ENCODE data around the gene ZNF592.

Gene ZNF592

DNA sequence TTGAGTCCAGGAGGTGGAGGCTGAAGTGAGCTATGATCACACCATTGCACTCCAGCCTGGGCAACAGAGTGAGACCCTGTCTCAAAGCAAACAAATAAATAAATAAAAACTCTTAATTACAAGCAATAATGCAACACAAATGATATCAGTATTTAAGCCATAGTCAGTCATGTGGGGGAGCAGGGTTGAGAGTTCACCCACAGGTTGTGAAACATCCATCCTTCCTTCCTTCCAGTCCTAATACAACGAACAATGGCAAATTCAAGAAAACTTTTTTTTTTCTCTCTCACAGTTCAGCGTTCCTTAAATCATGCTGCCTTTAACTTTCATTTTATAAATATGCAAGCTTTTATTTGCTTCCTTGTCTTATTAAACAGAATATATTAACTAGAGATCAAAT lies 24.1 kb downstream of the ZNF592 start:
- no peak for DNase-seq (ENCODE audit: low read depth in 1 of 2, low spot score in 1 of 2)
- no peak for TF ChIP-seq JUND (IDR thresholded peaks at IDR 0.05; ENCODE audit: low read depth)
- in situ Hi-C loops (cut with HindIII; ENCODE audit: low pct_unique_long_range_greater_than_20kb, low sequenced_read_pairs): no loop called here

GRCh38 chr15:84773716-84774115 lies 25.3 kb downstream of the ZNF592 start:
- in situ Hi-C loops (cut with HindIII; ENCODE audit: low pct_unique_long_range_greater_than_20kb, low sequenced_read_pairs): no loop called here
- no peak for TF ChIP-seq JUND (IDR thresholded peaks at IDR 0.05; ENCODE audit: low read depth)

DNA sequence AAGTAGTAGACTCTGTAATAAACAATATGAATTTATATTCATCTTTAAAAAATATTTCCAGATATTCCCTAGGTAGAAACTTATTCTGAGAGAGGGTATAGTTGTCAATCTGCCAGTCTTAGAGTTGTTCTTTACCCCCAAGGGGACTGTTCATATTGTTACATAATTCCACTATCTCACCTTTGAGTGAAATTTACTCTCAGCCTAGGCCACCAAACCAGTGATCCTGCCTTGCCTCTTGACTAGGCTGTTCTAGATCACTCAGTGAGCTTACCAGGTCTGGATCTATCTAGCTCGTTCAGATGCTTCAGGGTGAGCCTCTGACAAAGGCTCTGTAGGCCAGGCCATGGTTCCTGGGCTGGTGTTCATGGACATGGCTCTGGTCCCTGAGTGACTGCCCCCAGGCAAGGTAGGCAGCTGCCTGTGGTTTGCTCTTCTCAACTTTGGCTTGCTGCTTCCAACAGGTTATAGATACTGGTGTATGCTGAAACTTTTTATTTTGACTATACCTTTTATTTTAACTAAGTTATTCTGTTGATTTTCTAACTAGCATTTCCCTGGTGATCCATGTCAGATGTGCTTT lies 27.6 kb downstream of the ZNF592 start:
- DNase-seq (ENCODE audit: low read depth in 1 of 2, low spot score in 1 of 2): peak in 1 of 2 experiments; percentile 71
- in situ Hi-C loops (cut with HindIII; ENCODE audit: low pct_unique_long_range_greater_than_20kb, low sequenced_read_pairs): no loop called here
- no peak for TF ChIP-seq JUND (IDR thresholded peaks at IDR 0.05; ENCODE audit: low read depth)

More at GRCh38 chr15:84773716-84774115, 25.3 kb downstream of the ZNF592 start:
- DNase-seq (ENCODE audit: low read depth in 1 of 2, low spot score in 1 of 2): no peak

GRCh38 chr15:84778194-84778593 lies 29.8 kb downstream of the ZNF592 start:
- no peak for DNase-seq (ENCODE audit: low read depth in 1 of 2, low spot score in 1 of 2)
- in situ Hi-C loops (cut with HindIII; ENCODE audit: low pct_unique_long_range_greater_than_20kb, low sequenced_read_pairs): no loop called here

DNA sequence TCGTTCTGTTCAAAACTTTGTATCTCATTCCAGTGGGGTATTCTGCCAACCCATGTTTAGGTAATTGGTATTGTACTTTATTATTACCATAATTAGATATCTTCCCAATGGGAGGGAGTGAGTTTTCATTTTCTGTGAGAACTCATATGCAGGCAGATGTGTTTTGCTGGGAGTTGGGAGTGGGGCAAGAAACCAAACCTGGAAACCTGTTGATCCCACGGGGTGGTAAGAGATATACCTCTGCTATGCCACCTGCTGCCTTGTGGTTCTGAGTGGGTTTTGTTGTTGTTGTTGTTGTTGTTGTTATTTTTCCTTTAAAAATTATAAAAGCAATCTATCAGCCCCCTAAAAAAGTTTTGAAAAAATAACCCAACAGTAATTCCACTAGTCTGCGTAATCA lies 32.1 kb downstream of the ZNF592 start:
- TF ChIP-seq JUND (IDR thresholded peaks at IDR 0.05; ENCODE audit: low read depth): no peak
- in situ Hi-C loops (cut with HindIII; ENCODE audit: low pct_unique_long_range_greater_than_20kb, low sequenced_read_pairs): no loop called here
- DNase-seq (ENCODE audit: low read depth in 1 of 2, low spot score in 1 of 2): no peak

More at GRCh38 chr15:84778194-84778593, 29.8 kb downstream of the ZNF592 start:
- TF ChIP-seq JUND (IDR thresholded peaks at IDR 0.05; ENCODE audit: low read depth): no peak

DNA sequence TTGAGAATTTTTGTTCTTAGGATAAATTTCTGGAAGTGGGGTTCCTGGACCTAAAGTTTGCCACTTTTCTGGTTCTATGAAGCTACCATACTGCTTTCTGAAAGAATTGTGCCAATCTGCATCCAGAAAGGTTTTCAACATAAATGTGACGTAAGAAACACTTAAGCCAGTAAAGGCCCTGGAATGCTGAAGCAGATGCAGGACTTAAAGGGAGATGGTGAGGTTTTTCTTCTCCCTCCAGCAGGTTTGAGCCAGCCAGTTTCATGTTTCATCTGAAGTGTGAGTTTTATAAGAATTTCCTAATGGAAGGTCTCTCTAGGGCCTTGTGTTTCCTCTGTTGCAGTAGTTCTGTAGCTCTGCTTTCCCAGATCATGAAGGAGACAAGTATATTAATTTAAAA lies 33.1 kb downstream of the ZNF592 start:
- in situ Hi-C loops (cut with HindIII; ENCODE audit: low pct_unique_long_range_greater_than_20kb, low sequenced_read_pairs): no loop called here
- DNase-seq (ENCODE audit: low read depth in 1 of 2, low spot score in 1 of 2): no peak
- TF ChIP-seq JUND (IDR thresholded peaks at IDR 0.05; ENCODE audit: low read depth): no peak

DNA sequence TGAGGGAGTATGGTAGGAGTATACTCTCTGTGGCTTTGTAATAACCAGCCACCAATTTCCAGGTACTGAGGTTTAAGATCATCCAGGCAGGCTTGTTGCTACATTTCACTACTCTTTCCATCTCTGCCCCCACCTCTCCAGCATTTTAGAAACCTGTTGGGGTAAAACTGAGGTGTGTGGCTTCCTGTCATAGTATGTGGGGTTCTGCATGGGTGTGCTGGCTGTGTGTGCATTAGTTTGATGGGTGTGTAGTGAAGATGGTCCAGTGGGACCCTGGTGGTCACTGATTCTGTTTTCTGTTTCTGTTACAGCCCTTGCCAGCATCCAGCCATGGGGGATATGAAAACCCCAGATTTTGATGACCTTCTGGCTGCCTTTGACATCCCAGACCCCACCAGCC lies 34.0 kb downstream of the ZNF592 start:
- DNase-seq (ENCODE audit: low read depth in 1 of 2, low spot score in 1 of 2): no peak
- TF ChIP-seq JUND (IDR thresholded peaks at IDR 0.05; ENCODE audit: low read depth): no peak
- in situ Hi-C loops (cut with HindIII; ENCODE audit: low pct_unique_long_range_greater_than_20kb, low sequenced_read_pairs): no loop called here

DNA sequence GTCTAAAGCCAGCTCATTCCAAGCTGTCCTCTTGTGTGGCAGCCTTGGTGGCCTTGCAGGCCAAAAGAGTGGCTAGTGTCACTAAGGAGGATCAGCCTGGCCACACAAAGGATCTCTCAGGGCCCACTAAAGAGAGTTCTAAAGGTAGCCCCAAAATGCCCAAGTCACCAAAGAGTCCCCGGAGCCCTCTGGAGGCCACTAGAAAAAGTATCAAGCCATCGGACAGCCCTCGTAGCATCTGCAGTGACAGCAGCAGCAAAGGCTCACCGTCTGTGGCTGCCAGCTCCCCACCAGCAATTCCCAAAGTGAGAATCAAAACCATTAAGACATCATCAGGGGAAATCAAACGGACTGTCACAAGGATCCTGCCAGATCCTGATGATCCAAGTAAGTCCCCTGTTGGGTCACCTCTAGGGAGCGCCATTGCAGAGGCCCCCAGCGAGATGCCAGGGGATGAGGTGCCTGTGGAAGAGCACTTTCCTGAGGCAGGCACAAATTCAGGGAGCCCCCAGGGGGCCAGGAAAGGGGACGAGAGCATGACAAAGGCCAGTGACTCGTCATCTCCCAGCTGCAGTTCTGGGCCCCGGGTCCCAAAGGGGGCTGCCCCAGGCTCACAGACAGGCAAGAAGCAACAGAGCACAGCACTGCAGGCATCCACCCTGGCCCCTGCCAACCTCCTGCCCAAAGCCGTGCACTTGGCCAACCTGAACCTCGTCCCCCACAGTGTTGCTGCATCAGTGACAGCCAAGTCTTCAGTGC lies 35.3 kb downstream of the ZNF592 start:
- DNase-seq (ENCODE audit: low read depth in 1 of 2, low spot score in 1 of 2): no peak
- no peak for TF ChIP-seq JUND (IDR thresholded peaks at IDR 0.05; ENCODE audit: low read depth)
- in situ Hi-C loops (cut with HindIII; ENCODE audit: low pct_unique_long_range_greater_than_20kb, low sequenced_read_pairs): no loop called here

GRCh38 chr15:84784262-84784661 lies 35.9 kb downstream of the ZNF592 start:
- no peak for DNase-seq (ENCODE audit: low read depth in 1 of 2, low spot score in 1 of 2)
- no peak for TF ChIP-seq JUND (IDR thresholded peaks at IDR 0.05; ENCODE audit: low read depth)
- in situ Hi-C loops (cut with HindIII; ENCODE audit: low pct_unique_long_range_greater_than_20kb, low sequenced_read_pairs): no loop called here

GRCh38 chr15:84785053-84785452 lies 36.7 kb downstream of the ZNF592 start:
- in situ Hi-C loops (cut with HindIII; ENCODE audit: low pct_unique_long_range_greater_than_20kb, low sequenced_read_pairs): no loop called here
- no peak for DNase-seq (ENCODE audit: low read depth in 1 of 2, low spot score in 1 of 2)
- TF ChIP-seq JUND (IDR thresholded peaks at IDR 0.05; ENCODE audit: low read depth): no peak

GRCh38 chr15:84788500-84788899 lies 40.1 kb downstream of the ZNF592 start:
- TF ChIP-seq JUND (IDR thresholded peaks at IDR 0.05; ENCODE audit: low read depth): no peak
- DNase-seq (ENCODE audit: low read depth in 1 of 2, low spot score in 1 of 2): no peak
- in situ Hi-C loops (cut with HindIII; ENCODE audit: low pct_unique_long_range_greater_than_20kb, low sequenced_read_pairs): no loop called here

- in situ Hi-C loops (cut with HindIII; ENCODE audit: low pct_unique_long_range_greater_than_20kb, low sequenced_read_pairs): no loop called here
- DNase-seq (ENCODE audit: low read depth in 1 of 2, low spot score in 1 of 2): no peak
- TF ChIP-seq JUND (IDR thresholded peaks at IDR 0.05; ENCODE audit: low read depth): no peak
Measured at GRCh38 chr15:84789762-84790161, 41.4 kb downstream of the ZNF592 start.

GRCh38 chr15:84790676-84791075 lies 42.3 kb downstream of the ZNF592 start:
- TF ChIP-seq JUND (IDR thresholded peaks at IDR 0.05; ENCODE audit: low read depth): no peak
- in situ Hi-C loops (cut with HindIII; ENCODE audit: low pct_unique_long_range_greater_than_20kb, low sequenced_read_pairs): no loop called here
- no peak for DNase-seq (ENCODE audit: low read depth in 1 of 2, low spot score in 1 of 2)
